GM12873 (cell line): ENCODE measurements around the gene C12orf76.

Experiments used
- CTCF ChIP-seq: IDR thresholded peaks from 2 replicates; pipeline ENCODE4 v1.5.1; 2012; ENCODE audit warnings: low read depth, mild to moderate bottlenecking, moderate library complexity, low read length, control low read depth; ENCODE audit not compliant: insufficient read depth; ENCODE audit errors: missing control alignments

C12orf76 gene

GRCh38 chr12:110004598-110004997, 43.7 kb downstream of the C12orf76 start:
- TF ChIP-seq CTCF, result no peak

- no peak for TF ChIP-seq CTCF
These were observed 45.4 kb downstream of the C12orf76 start for GRCh38 chr12:110002676-110003515.

- no peak for TF ChIP-seq CTCF
These were observed 46.7 kb downstream of the C12orf76 start for GRCh38 chr12:110001596-110001995.

- no peak for TF ChIP-seq CTCF
These were observed 48.3 kb downstream of the C12orf76 start for GRCh38 chr12:109999983-110000505.

DNA sequence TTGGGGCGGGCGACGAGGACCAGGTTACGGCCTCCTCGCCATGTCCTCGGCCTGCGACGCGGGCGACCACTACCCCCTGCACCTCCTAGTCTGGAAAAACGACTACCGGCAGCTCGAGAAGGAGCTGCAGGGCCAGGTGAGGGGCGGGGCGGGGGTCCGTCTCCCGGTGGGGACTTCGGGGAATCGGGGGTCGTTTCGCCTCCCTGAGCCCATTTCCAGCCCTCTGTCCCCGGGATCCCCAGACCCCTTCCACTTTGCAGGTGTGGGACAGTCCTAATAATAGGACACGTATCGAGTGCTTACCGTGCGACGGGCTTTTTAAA, 48.7 kb downstream of the C12orf76 start:
- TF ChIP-seq CTCF, result no peak

- no peak for TF ChIP-seq CTCF
These were observed 49.2 kb downstream of the C12orf76 start, which contains the start of gene ANKRD13A for GRCh38 chr12:109998904-109999648. Gene ANKRD13A (plus strand): TSS chr12:109999430. CDS start chr12:109999689, 259 bp downstream.

- no peak for TF ChIP-seq CTCF
These were observed 50.0 kb downstream of the C12orf76 start for GRCh38 chr12:109998241-109998903.
